ENCODE results near the gene IFIT1B.
A peak's percentile ranks its signal among the peaks of the same experiment; 100 is the strongest.

The IFIT1B gene

DNA sequence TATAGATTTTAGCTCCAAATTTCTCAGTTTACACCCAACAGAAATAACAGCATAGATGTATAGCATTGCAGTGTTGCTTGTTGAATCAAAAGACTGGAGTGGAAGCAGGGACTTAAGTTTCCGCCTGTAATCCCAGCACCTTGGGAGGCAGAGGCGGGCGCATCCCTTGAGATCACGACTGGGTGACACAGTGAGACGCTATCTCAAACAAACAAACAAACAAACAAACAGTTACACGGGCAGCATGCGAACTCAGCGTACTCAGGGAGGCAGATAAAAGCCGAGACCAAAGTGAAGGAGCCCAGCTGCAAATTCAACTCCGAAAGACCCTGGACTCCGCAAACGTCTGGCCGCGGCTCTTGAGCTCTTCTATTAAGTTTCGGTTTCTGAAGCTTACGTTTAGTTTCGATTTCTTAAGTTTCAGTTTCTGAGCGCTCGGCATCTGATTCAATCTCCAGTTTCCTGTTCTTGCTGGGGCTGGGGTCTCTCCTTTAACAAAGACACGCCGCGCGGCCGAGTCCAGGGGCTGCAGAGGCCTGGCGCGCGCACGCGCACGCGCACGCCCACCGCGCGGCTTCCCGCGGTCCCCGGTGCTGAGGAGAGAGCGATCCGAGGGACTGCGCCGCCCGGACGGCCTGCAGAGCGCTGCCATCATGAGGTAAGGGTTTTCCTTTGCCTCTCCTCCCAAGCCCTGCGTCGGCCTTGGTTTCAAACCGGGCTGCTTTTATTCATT, 36.5 kb downstream of the IFIT1B start, which contains the start of gene IFIT5:
TSS of gene IFIT5 (plus strand) at position 423 of the 733 bp plus-strand sequence. CDS start at position 654, 231 bp downstream.
- peak; percentile 58 for DNase-seq (ENCODE audit: low spot score)

DNA sequence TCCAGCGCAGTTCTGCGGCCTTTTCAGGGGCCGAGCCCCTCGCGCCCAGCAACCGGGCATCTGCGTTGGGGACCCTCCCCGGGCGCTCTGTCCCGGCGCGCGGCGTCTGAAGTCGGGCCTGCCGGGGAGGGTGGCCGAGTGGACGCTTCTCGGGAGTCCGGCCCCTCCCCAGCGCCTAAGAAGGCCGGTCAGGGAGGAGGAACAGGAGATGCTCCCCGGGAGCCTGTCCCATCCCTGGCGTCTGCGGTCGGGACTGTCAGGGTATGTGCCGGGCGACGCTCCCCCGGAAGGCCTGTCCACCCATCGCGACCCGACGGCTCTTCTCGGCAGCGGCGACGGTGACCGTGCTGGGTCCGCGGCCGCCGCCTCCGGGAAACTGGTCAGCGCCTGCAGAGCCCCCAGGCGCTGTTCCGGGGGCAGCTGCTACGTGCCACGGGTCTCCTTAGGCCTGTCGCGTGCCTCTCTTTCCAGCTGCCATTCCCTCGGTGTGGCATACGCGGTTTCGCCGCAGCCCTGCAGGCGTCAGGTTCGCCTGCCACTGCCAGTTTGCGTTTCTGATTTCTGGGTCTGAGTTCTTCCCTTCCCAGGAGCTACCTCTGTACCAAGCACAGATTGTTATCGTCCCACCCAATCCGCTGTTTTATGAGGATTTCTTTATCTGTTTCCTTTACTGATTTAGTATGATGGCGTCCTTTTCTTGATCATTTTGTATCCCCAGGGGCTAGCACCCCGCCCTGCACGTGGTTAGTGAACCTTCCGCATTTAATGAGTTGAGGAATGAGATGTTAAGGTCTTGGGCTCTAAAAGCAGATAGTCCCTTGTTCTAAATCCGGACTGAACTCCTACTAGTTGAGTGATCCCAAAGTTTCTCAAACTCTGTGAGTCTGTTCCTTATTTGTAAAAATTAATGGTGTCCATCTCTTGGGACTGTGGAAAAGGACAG, 37.3 kb downstream of the IFIT1B start:
- peak; percentile 49 for DNase-seq (ENCODE audit: low spot score)

DNA sequence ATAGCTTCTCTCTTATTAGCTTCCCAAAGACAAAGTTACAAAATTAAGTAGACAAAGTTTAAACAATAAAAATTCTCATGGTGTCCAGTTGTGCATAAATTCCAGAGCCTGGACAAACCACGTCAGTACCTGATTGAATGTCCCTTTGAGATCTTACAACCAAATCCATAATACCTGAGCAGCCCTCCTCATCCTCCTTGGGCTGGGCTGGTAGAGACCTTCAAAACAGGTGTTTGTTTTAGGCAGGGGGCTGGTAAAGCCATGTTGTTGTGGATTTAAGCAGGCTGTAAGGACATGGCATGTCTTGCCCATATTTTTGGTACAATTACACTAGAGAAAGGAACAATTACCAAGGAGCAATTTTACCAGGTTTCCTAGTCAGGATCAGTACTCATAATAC, 38.6 kb downstream of the IFIT1B start:
- DNase-seq (ENCODE audit: low spot score): no peak

DNA sequence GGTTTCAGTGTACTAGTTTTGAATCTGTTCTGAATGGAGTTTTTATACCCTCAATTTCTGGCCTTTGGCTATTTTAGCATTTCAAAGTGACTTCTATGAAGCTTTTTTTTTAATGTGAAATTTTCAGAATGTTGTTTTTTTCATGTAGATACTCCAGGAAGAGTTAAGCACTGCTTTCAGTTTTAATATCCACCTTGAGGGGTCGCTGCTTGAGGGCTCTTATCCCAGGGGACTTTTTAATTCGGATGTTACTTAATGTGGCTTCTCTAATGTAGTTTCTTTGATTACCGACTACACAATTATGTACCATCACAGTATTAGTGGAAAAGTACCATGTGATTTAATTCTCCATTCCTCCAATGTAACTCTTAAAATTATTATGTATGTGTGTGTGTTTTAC, 41.7 kb downstream of the IFIT1B start:
- no peak for DNase-seq (ENCODE audit: low spot score)

DNA sequence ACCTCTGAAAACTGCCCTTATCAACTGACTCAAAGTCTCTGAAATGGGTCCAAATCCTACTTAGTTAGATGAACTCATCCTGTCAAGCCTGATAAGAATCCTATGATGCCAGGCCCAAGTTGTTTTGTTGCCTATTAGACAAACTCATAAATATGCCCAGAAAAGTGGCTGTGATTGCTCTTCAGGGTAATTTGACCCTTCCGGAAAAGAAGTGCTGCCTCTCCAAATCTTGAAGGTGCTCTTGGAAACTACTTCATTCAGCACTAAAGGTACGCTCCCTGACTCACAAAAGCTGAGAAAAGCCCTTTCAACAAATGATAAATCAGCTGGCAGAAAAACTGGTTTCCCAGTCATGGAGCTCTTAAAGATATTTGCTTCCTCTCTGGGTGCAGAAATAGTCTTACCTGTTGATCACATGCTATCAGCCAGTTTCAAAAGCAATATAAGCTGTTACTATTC, 43.2 kb downstream of the IFIT1B start:
- DNase-seq (ENCODE audit: low spot score): no peak

DNA sequence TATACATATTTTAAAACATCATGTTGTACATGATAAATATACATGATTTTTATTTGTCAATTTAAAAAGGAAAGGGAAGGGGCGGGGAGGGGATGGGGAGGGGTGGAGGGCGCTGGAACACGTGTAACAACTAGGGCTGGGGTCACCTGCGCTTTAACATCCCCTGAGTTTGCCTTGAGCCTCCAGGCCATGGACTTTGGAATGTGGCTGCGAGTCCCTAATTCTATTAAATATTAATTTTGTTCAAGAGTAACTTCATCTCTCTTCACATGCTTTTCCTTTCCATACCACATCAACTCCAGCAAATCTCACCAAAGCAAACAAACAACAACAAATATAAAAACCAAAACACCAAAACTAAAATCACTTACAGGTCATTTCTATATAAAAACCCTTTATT, 47.1 kb downstream of the IFIT1B start:
- DNase-seq (ENCODE audit: low spot score): no peak

DNA sequence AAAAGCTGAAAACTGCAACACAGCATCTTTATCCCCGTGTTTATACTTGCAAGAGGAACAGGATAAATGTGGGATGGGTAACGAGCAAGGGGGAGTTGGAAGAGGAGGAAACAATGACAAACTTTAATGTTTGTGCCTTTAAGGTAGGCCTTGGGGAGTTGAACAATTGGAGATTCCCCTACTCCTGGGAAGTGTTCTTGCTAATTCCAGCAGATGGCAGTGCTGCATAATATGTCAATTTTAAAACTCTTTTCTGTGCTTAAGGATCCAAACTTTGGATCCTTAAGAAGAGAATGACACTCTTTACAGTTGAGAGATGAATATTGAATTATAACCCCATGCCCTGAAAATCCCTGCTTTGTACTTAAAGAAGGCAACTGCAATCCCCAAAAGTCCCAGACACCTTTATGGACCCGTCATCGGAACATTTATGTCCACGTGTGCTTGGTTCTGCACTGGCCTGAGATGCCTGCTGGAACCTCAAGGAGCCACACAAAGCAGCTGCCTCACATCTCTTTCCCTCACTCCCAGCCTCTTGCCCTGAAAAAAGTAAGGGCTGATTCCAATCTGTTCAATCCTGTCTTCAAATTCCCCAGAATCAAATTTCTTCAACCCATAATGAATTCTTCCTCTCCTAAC, 48.5 kb downstream of the IFIT1B start:
- peak; percentile 14 for DNase-seq (ENCODE audit: low spot score)

DNA sequence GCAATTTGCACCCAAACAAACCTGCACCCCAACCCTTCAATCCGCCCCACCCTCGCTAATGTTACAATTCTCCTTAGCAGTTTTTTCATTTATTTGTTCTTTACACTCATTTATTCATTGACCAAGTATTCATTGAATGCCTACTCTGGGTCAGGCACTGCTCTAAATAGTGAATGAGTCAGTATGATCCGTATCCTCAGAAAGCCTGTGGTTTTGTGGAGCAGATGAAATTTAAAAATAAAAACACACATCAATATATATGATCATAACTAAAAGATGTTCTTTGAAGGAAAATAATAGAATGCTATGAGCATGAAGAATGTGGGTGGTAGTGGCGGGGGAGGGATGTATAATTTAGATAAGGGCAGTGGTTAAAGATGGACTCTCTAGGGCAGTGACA, 49.8 kb downstream of the IFIT1B start:
- no peak for DNase-seq (ENCODE audit: low spot score)

DNA sequence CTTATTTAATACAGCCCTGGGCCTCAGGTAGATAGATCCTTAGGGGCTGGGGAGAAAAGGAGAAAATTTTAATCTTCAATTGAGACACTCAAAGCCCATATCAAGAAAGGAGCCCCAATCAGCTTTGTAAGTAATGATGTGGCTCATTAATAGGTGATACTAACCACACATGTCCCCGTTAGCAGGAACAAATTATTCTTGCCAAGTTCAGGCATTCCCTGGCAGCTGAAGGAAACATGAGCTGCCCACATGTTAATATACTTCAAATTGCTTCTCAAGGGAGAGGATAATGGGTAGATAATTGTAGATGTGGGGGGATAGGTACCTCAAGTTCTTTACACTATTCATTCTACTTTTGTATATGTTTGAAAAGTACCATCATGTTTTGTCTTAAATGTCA, 51.0 kb downstream of the IFIT1B start:
- DNase-seq (ENCODE audit: low spot score): no peak

DNA sequence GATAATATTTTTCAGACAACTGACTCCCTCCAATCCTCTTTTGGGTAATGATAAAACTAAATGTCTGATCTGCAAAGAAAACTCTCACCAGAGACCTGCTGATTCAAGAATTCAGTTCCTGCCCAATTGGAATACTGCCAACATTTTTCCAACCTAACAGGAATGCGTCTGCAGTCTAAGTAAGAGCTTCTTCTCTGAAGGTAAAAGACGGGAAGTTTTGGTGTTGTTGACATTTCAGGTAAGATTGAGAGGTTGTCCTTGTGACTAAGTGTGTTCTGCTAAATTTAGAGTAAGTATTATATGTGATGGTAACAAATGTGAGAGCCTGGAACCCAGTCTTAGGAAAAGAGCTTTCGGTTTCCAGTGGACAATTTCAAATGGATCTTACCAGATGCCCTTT, 54.1 kb downstream of the IFIT1B start:
- DNase-seq (ENCODE audit: low spot score): no peak

Measured in HuH-7.5 (cell line).